ENCODE results near the gene SORBS1. TPM values are rescaled to one million over a fixed set of nuclear protein-coding genes. Genes with fewer than 3 reads are reported as not detected.

Gene SORBS1
- polyA plus RNA-seq, 1 experiment = 0.40 TPM

DNA sequence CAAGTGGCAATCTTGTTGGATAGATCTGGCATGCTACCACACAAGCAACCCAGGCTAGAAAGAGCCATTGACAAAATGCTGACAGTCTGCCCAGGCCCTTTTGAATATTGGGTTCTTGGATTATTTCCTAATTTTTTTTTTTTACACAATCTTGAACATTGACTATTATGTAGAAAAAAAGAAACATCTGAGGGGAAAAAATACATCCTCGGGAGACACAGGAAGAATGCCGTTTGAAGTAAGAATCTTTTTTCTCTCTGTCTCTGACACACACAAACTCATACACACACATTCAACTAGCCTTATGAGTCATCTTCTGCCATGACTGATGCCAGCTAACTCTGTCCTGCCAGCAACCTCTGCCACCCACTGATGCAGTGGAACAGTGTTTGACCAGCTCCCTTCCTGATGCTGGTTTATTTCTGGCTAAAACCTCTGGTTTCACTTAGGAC is 47.2 kb downstream of the SORBS1 start:
- CTCF ChIA-PET = no interaction called here
- DNase-seq (ENCODE audit: low read depth, low spot score) = no peak
- POLR2A ChIA-PET = no interaction called here

GRCh38 chr10:95513008-95513589 is 48.1 kb downstream of the SORBS1 start:
- CTCF ChIA-PET = no interaction called here
- H3K27me3 ChIP-seq (ENCODE audit: control insufficient read depth, insufficient read depth, low read length) = no peaks in the 10 kb centered on the region
- H3K4me3 ChIP-seq (ENCODE audit: low read depth, low read length) = no peak overlapping the region
- DNase-seq (ENCODE audit: low read depth, low spot score) = no peak
- TF ChIP-seq CTCF (IDR thresholded peaks at IDR 0.05; ENCODE audit: low read depth, low read length) = no peak
- H3K27ac ChIP-seq (ENCODE audit: low read depth, low read length) = no peak overlapping the region
- no peaks in the 10 kb centered on the region for H3K9me3 ChIP-seq (ENCODE audit: control insufficient read depth, insufficient read depth, low read length)
- POLR2A ChIA-PET = no interaction called here

More for the DNA sequence above, 47.2 kb downstream of the SORBS1 start:
- no peaks in the 10 kb centered on the region for H3K9me3 ChIP-seq (ENCODE audit: control insufficient read depth, insufficient read depth, low read length)
- no peaks in the 10 kb centered on the region for H3K27me3 ChIP-seq (ENCODE audit: control insufficient read depth, insufficient read depth, low read length)
- no peak overlapping the region for H3K4me3 ChIP-seq (ENCODE audit: low read depth, low read length)
- no peak overlapping the region for H3K27ac ChIP-seq (ENCODE audit: low read depth, low read length)
- no peak for TF ChIP-seq CTCF (IDR thresholded peaks at IDR 0.05; ENCODE audit: low read depth, low read length)

DNA sequence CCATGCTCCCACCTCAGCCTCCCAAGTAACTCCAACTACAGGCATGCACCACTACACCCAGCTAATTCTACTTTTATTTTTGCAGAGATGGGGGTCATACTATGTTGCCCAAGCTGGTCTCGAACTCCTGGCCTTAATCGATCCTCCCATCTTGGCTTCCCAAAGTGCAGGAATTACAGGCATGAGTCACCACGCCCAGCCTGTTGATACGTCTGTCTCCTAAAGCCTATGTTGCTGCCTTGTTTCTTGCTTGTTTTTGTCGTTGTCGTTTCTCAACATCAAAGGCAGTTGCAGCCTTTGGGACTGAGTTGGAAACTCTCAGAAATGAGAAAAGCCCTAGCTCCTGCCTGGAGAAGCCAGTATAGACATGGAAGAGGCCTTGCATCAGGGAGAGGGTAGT is 49.9 kb downstream of the SORBS1 start:
- Histone ChIP-seq H3K9me3 (ENCODE audit: control insufficient read depth, insufficient read depth, low read length) (no peaks in the 10 kb centered on the region), H3K27ac (ENCODE audit: low read depth, low read length) (no peak overlapping the region), H3K4me3 (ENCODE audit: low read depth, low read length) (no peak overlapping the region), H3K27me3 (ENCODE audit: control insufficient read depth, insufficient read depth, low read length) (no peaks in the 10 kb centered on the region)
- ChIA-PET CTCF (no interaction called here), POLR2A (no interaction called here)
- no peak for DNase-seq (ENCODE audit: low read depth, low spot score)
- no peak for TF ChIP-seq CTCF (IDR thresholded peaks at IDR 0.05; ENCODE audit: low read depth, low read length)

- no peaks in the 10 kb centered on the region for H3K9me3 ChIP-seq (ENCODE audit: control insufficient read depth, insufficient read depth, low read length)
- TF ChIP-seq CTCF (IDR thresholded peaks at IDR 0.05; ENCODE audit: low read depth, low read length) = no peak
- ChIA-PET POLR2A (no interaction called here), CTCF (no interaction called here)
- H3K4me3 ChIP-seq (ENCODE audit: low read depth, low read length) = no peak overlapping the region
- no peak overlapping the region for H3K27ac ChIP-seq (ENCODE audit: low read depth, low read length)
- H3K27me3 ChIP-seq (ENCODE audit: control insufficient read depth, insufficient read depth, low read length) = no peaks in the 10 kb centered on the region
- no peak for DNase-seq (ENCODE audit: low read depth, low spot score)
Observed at GRCh38 chr10:95509251-95509650, 51.9 kb downstream of the SORBS1 start.

DNA sequence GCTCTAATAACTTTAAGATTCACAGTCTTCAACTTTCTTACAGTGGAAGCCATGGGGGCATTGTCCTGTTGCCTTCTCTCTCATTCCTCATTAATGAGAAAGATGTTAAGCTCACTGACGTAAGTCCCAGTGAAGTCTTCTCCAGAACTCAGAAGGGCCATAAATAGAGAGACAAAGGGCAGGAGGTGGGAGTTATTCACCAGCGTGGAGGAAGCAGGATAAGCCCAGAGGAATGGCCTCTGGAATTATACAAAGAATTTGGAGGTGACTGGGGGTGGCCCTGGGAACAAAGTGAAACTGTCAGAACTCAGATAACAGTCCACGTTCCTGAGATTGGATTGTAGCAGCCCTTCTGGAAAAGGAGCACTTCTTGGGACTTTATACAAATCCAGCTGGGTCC is 52.4 kb downstream of the SORBS1 start:
- no peak for DNase-seq (ENCODE audit: low read depth, low spot score)
- H3K27me3 ChIP-seq (ENCODE audit: control insufficient read depth, insufficient read depth, low read length) = no peaks in the 10 kb centered on the region
- no peaks in the 10 kb centered on the region for H3K9me3 ChIP-seq (ENCODE audit: control insufficient read depth, insufficient read depth, low read length)
- ChIA-PET POLR2A (no interaction called here), CTCF (no interaction called here)
- H3K27ac ChIP-seq (ENCODE audit: low read depth, low read length) = no peak overlapping the region
- TF ChIP-seq CTCF (IDR thresholded peaks at IDR 0.05; ENCODE audit: low read depth, low read length) = no peak
- H3K4me3 ChIP-seq (ENCODE audit: low read depth, low read length) = no peak overlapping the region
